Upper lobe of left lung (tissue), 4 donors: ENCODE results near the gene WASF1.

Experiments used
- EP300 ChIP-seq, 4 donors: sonication (generic); formaldehyde crosslinking; IDR thresholded peaks; one replicate each; pipeline ENCODE4 v1.5.1; 2017; ENCODE audit warnings: antibody characterized with exemption in 4 of 4, control low read depth in 2 of 4
- POLR2A ChIP-seq, 4 donors: fragments of 450-650 bp; IDR thresholded peaks; one replicate each; pipeline ENCODE4 v1.5.1; 2016 to 2017; ENCODE audit warnings: antibody characterized with exemption in 4 of 4, mild to moderate bottlenecking in 2 of 4
- POLR2AphosphoS5 ChIP-seq, 2 donors: sonication (generic); formaldehyde crosslinking; IDR thresholded peaks; one replicate each; pipeline ENCODE4 v1.5.1; 2017; ENCODE audit warnings: antibody characterized with exemption in 2 of 2
- TF ChIP-seq, protein P1 (sequence below), 6 experiments: fragments of 450-650 bp in 4 of 6; fragments of 200-600 bp in 2 of 6; sonication (generic) in 2 of 6; IDR thresholded peaks; one replicate each; pipeline ENCODE4 v1.5.1; 2016 to 2019; ENCODE audit warnings: antibody characterized with exemption in 6 of 6

DNA sequence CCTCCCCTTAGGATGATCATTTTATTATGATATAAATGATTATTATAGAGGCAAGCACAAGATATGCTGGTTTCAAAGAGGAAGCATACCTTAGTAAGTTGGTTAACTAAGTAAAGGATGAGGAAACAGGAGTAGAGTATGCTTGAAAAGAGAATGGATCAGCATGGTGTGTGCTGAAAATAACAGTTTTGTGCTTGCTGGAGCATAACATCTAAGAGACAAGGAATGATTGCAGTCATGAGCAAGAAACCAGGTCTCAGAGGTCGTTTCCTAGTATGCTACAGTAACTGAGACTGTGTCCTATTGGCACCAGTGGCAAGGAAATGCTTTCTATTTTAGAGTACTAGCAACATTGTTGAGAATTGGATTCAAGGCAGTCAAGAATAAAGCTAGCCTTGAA, 34.9 kb upstream of the WASF1 start:
- TF ChIP-seq POLR2A (IDR thresholded peaks at IDR 0.05) (no peak), POLR2AphosphoS5 (IDR thresholded peaks at IDR 0.05) (no peak), EP300 (IDR thresholded peaks at IDR 0.05) (no peak)
- TF ChIP-seq, protein P1, sequence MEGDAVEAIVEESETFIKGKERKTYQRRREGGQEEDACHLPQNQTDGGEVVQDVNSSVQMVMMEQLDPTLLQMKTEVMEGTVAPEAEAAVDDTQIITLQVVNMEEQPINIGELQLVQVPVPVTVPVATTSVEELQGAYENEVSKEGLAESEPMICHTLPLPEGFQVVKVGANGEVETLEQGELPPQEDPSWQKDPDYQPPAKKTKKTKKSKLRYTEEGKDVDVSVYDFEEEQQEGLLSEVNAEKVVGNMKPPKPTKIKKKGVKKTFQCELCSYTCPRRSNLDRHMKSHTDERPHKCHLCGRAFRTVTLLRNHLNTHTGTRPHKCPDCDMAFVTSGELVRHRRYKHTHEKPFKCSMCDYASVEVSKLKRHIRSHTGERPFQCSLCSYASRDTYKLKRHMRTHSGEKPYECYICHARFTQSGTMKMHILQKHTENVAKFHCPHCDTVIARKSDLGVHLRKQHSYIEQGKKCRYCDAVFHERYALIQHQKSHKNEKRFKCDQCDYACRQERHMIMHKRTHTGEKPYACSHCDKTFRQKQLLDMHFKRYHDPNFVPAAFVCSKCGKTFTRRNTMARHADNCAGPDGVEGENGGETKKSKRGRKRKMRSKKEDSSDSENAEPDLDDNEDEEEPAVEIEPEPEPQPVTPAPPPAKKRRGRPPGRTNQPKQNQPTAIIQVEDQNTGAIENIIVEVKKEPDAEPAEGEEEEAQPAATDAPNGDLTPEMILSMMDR (IDR thresholded peaks at IDR 0.05) = no peak
